HEK293 (cell line): ENCODE measurements around the gene EFCAB14.
A peak's percentile ranks its signal among the peaks of the same experiment; 100 is the strongest.
"Not testable (repeated sequence)": the region's sequence is repeated elsewhere in the genome, so short reads cannot be mapped to it uniquely, and the experiment has no call there.

Experiments
- CTCF ChIA-PET: fragments of 350-600 bp; formaldehyde crosslinking; extraction: SDS; loops from one replicate; lab custom pipeline; 2021; ENCODE audit warnings: antibody characterized with exemption; lab: Yijun Ruan, JAX
- POLR2A ChIA-PET: fragments of 300-600 bp; formaldehyde crosslinking; extraction: SDS; loops from one replicate; lab custom pipeline; 2020; ENCODE audit warnings: antibody characterized with exemption, inconsistent platforms; lab: Yijun Ruan, JAX
- H3K27ac ChIP-seq: fragments of 200-500 bp; sonication (Bioruptor generic); 2 replicates; pipeline ENCODE4 v1.5.1; 2014; ENCODE audit warnings: low read depth, low read length, control low read depth, inconsistent platforms; ENCODE audit errors: extremely low read depth
- H3K36me3 ChIP-seq, 2 experiments: fragments of 200-500 bp in 1 of 2; sonication (Bioruptor generic) in 1 of 2; 1 replicate in 1 of 2; 2 replicates in 1 of 2; pipeline ENCODE4 v1.5.1; 2014 to 2017; ENCODE audit warnings: inconsistent platforms in 2 of 2, low read length in 2 of 2; ENCODE audit not compliant: control insufficient read depth in 2 of 2, insufficient read depth in 1 of 2
- H3K4me1 ChIP-seq: fragments of 200-500 bp; sonication (Bioruptor generic); 2 replicates; pipeline ENCODE4 v1.5.1; 2014; ENCODE audit warnings: mild to moderate bottlenecking, low read length, inconsistent platforms; ENCODE audit not compliant: control insufficient read depth, insufficient read depth
- H3K4me3 ChIP-seq: 2 replicates; pipeline ENCODE4 v1.5.1; 2011; ENCODE audit warnings: low read depth, mild to moderate bottlenecking, control low read depth, low read length, moderate library complexity
- H3K9me3 ChIP-seq: fragments of 200-500 bp; sonication (Bioruptor generic); 2 replicates; pipeline ENCODE4 v1.5.1; 2014; ENCODE audit warnings: low read depth, low read length, inconsistent platforms; ENCODE audit not compliant: control insufficient read depth, insufficient read depth
- FEZF1 ChIP-seq: fragments of 450-650 bp; formaldehyde crosslinking; IDR thresholded peaks from 2 replicates; pipeline ENCODE4 v1.5.1; 2016; ENCODE audit warnings: missing biosample characterization, missing genetic modification characterization
- GLIS1 ChIP-seq: fragments of 450-650 bp; formaldehyde crosslinking; IDR thresholded peaks from 2 replicates; pipeline ENCODE4 v1.5.1; 2016; ENCODE audit warnings: missing biosample characterization, missing genetic modification characterization
- YY2 ChIP-seq: fragments of 450-650 bp; formaldehyde crosslinking; IDR thresholded peaks from 2 replicates; pipeline ENCODE4 v1.5.1; 2016; ENCODE audit warnings: missing biosample characterization, missing genetic modification characterization
- ZIC2 ChIP-seq: fragments of 450-650 bp; formaldehyde crosslinking; IDR thresholded peaks from 2 replicates; pipeline ENCODE4 v1.5.1; 2016; ENCODE audit warnings: missing biosample characterization, missing genetic modification characterization
- ZNF510 ChIP-seq: fragments of 450-650 bp; formaldehyde crosslinking; IDR thresholded peaks from 2 replicates; pipeline ENCODE4 v1.5.1; 2018; ENCODE audit warnings: mild to moderate bottlenecking, missing genetic modification characterization, missing biosample characterization; ENCODE audit not compliant: insufficient replicate concordance
- ZNF530 ChIP-seq: fragments of 450-650 bp; formaldehyde crosslinking; IDR thresholded peaks from 2 replicates; pipeline ENCODE4 v1.5.1; 2016; ENCODE audit warnings: low read depth, missing biosample characterization, missing genetic modification characterization
- ZNF621 ChIP-seq: fragments of 450-650 bp; formaldehyde crosslinking; IDR thresholded peaks from 2 replicates; pipeline ENCODE4 v1.5.1; 2017; ENCODE audit warnings: missing biosample characterization, missing genetic modification characterization
- ZNF629 ChIP-seq: fragments of 450-650 bp; formaldehyde crosslinking; IDR thresholded peaks from 2 replicates; pipeline ENCODE4 v1.5.1; 2017; ENCODE audit warnings: missing biosample characterization, missing genetic modification characterization
- TF ChIP-seq, protein P1 (sequence below): fragments of 450-650 bp; formaldehyde crosslinking; conservative IDR thresholded peaks from 2 replicates; pipeline ENCODE4 v1.5.1; 2016; ENCODE audit warnings: low read depth, missing biosample characterization, missing genetic modification characterization
- TF ChIP-seq, protein P2 (sequence below): fragments of 450-650 bp; formaldehyde crosslinking; IDR thresholded peaks from 2 replicates; pipeline ENCODE4 v1.5.1; 2016; ENCODE audit warnings: missing biosample characterization, missing genetic modification characterization
- TF ChIP-seq, protein P3 (sequence below): fragments of 450-650 bp; formaldehyde crosslinking; IDR thresholded peaks from 2 replicates; pipeline ENCODE4 v1.5.1; 2016; ENCODE audit warnings: missing biosample characterization, missing genetic modification characterization

Gene EFCAB14

DNA sequence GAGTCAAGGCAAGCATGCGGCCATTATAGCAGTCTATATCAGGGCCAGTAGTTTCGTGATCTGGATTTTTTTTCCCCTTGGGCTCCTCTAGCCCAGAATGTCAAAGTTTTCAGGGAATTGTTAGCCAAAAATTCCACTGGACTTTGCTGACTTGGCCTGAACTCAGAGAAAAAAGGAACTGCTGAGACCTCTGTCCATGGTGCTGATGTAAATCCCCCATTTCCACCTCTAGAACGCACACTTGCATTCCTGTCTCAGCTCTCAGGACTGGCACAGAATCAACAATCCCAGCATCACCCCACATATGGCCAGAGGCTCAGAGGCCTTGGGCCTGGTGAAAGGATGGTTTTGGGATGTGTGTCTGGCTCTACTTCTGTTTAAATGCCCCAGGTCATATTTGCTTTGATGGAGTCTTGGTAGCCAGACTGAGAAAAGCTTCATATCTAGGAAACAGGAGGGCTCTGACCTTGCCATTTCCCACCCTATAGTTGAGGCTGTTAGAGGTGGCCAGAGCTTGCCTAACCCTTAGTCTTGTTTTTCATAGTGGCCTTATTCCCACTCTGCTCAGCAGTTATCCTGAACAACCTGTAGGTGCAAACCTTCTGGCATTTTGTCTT, 16.9 kb upstream of the EFCAB14 start:
- no peaks in the 10 kb centered on the region for H3K4me1 ChIP-seq
- POLR2A ChIA-PET, result no interaction called here
- no peak overlapping the region for H3K4me3 ChIP-seq
- H3K36me3 ChIP-seq, result no peaks in the 10 kb centered on the region
- no peak overlapping the region for H3K27ac ChIP-seq
- CTCF ChIA-PET, result interaction anchor here (1.2 to 1.5 kb wide), 2 partner anchors 10 to 12 kb away, joined by 4 to 9 read pairs; no protein-coding TSS in a partner anchor
- H3K9me3 ChIP-seq, result no peaks in the 10 kb centered on the region
- TF ChIP-seq ZNF530, result no peak
- TF ChIP-seq ZNF510 (tag by site-specific recombination), result no peak
- TF ChIP-seq, protein P1, sequence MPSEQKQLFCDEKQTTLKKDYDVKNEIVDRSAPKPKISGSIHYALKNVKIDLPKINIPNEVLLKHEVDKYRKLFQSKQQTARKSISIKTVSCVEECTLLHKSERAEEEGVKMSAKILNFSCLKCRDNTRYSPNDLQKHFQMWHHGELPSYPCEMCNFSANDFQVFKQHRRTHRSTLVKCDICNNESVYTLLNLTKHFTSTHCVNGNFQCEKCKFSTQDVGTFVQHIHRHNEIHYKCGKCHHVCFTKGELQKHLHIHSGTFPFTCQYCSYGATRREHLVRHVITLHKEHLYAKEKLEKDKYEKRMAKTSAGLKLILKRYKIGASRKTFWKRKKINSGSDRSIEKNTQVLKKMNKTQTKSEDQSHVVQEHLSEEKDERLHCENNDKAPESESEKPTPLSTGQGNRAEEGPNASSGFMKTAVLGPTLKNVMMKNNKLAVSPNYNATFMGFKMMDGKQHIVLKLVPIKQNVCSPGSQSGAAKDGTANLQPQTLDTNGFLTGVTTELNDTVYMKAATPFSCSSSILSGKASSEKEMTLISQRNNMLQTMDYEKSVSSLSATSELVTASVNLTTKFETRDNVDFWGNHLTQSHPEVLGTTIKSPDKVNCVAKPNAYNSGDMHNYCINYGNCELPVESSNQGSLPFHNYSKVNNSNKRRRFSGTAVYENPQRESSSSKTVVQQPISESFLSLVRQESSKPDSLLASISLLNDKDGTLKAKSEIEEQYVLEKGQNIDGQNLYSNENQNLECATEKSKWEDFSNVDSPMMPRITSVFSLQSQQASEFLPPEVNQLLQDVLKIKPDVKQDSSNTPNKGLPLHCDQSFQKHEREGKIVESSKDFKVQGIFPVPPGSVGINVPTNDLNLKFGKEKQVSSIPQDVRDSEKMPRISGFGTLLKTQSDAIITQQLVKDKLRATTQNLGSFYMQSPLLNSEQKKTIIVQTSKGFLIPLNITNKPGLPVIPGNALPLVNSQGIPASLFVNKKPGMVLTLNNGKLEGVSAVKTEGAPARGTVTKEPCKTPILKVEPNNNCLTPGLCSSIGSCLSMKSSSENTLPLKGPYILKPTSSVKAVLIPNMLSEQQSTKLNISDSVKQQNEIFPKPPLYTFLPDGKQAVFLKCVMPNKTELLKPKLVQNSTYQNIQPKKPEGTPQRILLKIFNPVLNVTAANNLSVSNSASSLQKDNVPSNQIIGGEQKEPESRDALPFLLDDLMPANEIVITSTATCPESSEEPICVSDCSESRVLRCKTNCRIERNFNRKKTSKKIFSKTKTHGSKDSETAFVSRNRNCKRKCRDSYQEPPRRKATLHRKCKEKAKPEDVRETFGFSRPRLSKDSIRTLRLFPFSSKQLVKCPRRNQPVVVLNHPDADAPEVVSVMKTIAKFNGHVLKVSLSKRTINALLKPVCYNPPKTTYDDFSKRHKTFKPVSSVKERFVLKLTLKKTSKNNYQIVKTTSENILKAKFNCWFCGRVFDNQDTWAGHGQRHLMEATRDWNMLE (tag by site-specific recombination), result no peak
- TF ChIP-seq ZNF629 (tag by site-specific recombination), result no peak
- TF ChIP-seq, protein P2, sequence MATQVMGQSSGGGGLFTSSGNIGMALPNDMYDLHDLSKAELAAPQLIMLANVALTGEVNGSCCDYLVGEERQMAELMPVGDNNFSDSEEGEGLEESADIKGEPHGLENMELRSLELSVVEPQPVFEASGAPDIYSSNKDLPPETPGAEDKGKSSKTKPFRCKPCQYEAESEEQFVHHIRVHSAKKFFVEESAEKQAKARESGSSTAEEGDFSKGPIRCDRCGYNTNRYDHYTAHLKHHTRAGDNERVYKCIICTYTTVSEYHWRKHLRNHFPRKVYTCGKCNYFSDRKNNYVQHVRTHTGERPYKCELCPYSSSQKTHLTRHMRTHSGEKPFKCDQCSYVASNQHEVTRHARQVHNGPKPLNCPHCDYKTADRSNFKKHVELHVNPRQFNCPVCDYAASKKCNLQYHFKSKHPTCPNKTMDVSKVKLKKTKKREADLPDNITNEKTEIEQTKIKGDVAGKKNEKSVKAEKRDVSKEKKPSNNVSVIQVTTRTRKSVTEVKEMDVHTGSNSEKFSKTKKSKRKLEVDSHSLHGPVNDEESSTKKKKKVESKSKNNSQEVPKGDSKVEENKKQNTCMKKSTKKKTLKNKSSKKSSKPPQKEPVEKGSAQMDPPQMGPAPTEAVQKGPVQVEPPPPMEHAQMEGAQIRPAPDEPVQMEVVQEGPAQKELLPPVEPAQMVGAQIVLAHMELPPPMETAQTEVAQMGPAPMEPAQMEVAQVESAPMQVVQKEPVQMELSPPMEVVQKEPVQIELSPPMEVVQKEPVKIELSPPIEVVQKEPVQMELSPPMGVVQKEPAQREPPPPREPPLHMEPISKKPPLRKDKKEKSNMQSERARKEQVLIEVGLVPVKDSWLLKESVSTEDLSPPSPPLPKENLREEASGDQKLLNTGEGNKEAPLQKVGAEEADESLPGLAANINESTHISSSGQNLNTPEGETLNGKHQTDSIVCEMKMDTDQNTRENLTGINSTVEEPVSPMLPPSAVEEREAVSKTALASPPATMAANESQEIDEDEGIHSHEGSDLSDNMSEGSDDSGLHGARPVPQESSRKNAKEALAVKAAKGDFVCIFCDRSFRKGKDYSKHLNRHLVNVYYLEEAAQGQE (tag by site-specific recombination), result peak; percentile 98
- TF ChIP-seq ZNF621 (tag by site-specific recombination), result no peak
- TF ChIP-seq, protein P3, sequence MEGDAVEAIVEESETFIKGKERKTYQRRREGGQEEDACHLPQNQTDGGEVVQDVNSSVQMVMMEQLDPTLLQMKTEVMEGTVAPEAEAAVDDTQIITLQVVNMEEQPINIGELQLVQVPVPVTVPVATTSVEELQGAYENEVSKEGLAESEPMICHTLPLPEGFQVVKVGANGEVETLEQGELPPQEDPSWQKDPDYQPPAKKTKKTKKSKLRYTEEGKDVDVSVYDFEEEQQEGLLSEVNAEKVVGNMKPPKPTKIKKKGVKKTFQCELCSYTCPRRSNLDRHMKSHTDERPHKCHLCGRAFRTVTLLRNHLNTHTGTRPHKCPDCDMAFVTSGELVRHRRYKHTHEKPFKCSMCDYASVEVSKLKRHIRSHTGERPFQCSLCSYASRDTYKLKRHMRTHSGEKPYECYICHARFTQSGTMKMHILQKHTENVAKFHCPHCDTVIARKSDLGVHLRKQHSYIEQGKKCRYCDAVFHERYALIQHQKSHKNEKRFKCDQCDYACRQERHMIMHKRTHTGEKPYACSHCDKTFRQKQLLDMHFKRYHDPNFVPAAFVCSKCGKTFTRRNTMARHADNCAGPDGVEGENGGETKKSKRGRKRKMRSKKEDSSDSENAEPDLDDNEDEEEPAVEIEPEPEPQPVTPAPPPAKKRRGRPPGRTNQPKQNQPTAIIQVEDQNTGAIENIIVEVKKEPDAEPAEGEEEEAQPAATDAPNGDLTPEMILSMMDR (tag by site-specific recombination), result peak; percentile 64
- TF ChIP-seq FEZF1, result no peak
- no peak for TF ChIP-seq YY2 (tag by site-specific recombination)

DNA sequence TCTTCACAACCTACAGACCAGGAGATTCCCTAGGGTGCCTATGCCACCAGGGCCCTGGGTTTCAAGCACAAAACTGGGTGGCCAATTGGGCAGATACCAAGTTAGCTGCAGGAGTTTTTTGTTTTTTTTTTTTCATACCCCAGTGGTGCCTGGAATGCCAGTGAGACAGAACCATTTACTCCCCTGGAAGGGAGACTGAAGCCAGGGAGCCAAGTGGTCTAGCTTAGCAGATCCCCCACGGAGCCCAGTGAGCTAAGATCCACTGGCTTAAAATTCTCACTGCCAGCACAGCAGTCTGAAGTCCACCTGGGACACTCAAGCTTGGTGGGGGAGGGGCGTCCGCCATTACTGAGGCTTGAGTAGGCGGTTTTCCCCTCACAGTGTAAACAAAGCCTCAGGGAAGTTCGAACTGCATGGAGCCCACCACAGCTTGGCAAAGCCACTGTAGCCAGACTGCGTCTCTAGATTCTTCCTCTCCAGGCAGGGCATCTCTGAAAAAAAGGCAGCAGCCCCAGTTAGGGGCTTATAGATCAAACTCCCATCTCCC, 9.5 kb upstream of the EFCAB14 start:
- H3K4me3 ChIP-seq, H3K9me3 ChIP-seq, POLR2A ChIA-PET, H3K4me1 ChIP-seq, H3K36me3 ChIP-seq, H3K27ac ChIP-seq: not testable (repeated sequence)
- CTCF ChIA-PET, result interaction anchor here (0.6 to 1.3 kb wide), 4 partner anchors 8 to 322 kb away, joined by 3 to 5 read pairs (median 4); no protein-coding TSS in a partner anchor
- peak; percentile 76; the same call in 1 of the 2 replicates for TF ChIP-seq GLIS1 (tag by site-specific recombination)
- peak; percentile 78 for TF ChIP-seq ZIC2 (tag by site-specific recombination)
